CD4-positive, alpha-beta T cell treated with Interleukin-2 at 100 ng/mL for 4 hours (primary cell): Measurements from ENCODE around the gene EPS15.
"Not testable (repeated sequence)": the region's sequence is repeated elsewhere in the genome, so short reads cannot be mapped to it uniquely, and the experiment has no call there.

ENCODE experiments used
- DNase-seq: peaks from one replicate; pipeline ENCODE4 v3.0.0-alpha.2; 2020; ENCODE audit warnings: low spot score

EPS15 gene

DNA sequence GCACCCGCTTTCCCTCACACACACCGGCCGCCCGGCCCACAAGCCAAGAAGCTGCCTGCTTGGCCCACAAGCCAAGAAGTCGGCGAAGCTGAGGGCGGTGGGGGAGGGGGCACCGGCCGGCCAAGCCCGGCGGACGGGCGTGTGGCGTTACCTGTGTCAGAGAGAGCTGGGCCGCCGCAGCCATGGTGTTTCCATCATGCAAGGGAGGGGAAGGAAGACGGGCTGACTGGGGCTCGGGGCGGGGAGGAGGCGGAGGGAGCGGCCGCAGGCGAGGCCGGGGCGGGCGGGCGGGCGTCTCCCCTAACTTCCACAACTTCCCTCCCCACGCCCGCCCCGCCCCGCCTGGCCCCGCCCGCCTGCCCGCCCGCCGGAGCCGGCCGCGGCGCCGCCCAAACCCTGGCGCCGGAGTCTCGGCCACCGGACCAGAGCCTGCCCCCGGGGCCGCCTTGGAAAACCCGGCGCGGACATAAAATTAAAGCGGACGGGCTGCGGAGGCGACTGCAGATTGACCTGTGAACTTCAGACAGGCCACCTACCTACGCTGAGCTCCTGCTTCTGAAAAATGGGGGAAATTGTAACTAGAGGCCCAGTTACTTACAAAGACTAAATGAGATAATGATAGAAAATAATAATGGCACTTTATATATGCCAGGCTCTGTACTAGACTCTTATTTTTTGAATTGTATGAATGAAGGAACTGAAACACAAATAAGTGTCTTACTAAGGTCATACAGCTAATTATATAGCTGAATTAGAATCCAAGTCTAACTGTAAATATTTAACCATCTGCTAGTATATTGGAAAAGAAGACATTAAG, at the start of gene EPS15:
EPS15 (minus strand) TSS at position 219 of the 817 bp plus-strand sequence; CDS start at position 184, 35 bp downstream.
- DNase-seq: peak; percentile 85

DNA sequence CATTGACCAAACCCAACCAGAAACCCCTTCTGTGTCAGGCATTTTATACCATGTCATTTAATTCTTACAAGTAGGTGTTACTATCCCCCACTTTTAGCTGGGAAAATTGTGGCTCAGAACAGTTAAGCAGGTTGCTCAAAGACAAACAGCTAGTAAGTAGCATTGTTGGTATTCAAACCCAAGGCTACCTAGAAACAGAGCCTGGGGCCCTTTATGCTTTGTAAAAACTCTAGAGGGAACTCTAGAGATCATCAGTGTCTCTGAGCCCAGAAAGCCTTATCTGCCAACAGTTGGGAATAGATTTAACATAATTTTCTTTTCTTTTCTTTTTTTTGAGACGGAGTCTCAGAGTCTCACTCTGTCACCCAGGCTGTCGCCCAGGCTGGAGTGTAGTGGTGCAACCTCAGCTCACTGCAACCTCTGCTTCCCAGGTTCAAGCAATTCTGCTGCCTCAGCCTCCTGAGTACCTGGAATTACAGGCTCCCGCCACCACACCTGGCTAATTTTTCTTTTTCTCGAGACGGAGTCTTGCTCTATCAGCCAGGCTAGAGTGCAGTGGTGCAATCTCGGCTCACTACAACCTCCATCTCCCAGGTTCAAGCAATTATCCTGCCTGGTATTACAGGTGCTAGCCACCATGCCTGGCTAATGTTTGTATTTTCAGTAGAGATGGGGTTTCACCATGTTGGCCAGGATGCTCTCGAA, 49.3 kb upstream of the EPS15 start:
- DNase-seq: no peak

DNA sequence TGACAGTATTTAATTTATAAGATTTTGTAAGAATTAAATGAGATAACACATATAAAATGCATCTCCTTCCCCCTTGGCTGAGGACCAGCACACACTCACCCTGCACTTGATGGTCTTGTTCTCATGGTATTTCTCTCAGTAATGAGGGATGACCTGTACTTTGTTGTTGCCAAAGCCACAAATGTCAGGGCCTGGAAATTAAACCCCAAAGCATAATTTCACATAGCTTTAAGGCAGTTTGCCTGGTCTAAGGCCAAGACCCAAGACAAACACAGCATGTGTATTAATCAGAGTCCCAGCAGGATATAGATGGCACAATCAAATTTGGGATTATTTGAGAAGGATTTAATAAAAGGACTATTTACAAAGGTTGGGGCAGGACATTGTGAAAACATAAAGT, 48.6 kb upstream of the EPS15 start:
- no peak for DNase-seq

DNA sequence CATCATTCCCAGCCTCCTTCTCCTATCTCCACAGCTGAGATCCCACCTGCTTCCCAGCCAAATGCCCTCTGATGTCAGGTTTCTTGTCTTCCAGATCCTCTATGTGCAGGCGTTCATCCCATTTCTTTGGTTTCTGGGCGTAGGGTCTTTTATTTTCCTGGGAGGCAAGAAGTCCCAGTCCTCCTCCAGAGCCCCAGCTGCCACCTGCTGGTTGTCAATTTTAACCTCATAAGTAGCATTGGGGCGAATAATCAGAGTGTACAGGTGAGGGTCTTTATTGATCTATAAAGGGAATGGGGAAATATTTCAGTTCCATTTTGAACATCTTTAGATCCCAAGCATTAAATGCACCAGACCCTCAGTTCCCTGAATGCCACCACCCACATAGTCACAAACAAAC, 47.2 kb upstream of the EPS15 start:
- no peak for DNase-seq

DNA sequence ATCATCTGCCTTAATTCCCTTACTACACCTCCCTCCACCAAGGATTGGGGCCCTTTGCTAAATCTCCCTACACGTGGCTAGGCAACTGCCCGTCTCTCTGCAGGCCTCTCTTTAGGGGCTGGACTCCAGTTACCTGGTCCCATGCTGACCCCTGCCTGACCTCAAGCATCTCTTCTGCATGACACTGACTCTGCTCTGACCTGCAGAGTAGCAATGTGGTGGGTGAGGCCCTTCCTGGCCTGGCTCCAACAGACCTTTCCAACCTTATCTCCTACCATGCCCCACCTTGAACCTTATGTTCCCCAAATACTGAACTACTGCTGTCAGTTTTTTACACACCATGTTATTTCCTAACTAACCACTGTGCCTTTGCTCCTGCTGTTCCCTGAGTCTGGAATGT, 45.9 kb upstream of the EPS15 start:
- DNase-seq: no peak

DNA sequence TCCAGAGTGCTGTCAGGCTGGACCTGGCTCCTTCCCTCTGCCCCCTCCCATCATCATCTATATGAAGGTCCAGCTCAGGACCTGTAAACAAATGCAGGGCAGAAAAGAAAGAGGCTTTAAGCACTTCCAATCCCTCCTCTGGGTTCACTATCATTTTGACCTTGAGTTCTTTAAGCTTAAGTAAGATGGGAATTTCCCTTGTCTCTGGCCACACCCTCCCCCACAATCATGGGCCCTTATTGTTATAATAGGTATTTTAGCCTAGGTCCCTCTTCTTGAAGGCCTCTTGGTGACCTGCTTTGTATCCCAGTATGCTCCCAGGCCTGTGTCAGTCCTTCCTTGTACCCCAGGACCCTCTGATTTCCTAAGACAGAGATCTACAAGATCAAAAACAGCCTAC, 45.1 kb upstream of the EPS15 start:
- peak; percentile 9 for DNase-seq

DNA sequence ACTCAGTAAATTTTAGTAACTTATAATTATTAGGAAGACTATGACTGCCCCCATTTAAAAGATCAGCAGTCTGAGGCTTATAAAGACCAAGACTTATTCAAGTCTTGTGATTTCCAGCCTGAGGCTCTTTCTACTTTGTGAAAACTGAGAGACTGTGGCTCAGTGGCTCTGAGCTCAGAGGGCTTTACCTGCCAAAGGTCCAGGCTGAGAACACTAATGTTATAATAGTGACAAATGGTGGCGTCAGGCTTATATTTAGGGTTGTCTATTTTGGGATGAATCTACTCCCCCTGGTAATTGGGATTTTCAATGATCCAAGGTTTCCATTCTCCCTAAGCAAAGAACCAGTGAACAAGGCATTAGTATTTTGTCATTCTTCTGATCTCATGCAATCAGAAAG, 42.6 kb upstream of the EPS15 start:
- DNase-seq: no peak

DNA sequence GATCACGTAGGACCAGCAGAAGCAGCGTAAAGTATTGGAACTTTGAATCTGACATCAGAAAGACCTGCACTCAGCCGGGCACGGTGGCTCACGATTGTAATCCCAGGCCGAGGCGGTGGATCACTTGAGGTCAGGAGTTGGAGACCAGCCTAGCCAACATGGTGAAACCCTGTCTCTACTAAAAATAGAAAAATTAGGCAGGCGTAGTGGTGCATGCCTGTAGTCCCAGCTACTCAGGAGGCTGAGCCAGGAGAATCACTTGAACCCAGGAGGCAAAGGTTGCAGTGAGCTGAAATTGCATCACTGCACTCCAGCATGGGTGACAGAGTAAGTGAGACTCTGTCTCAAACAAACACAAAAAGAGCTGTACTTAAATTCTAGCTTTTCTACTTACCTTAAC, 41.8 kb upstream of the EPS15 start:
- not testable (repeated sequence) for DNase-seq

DNA sequence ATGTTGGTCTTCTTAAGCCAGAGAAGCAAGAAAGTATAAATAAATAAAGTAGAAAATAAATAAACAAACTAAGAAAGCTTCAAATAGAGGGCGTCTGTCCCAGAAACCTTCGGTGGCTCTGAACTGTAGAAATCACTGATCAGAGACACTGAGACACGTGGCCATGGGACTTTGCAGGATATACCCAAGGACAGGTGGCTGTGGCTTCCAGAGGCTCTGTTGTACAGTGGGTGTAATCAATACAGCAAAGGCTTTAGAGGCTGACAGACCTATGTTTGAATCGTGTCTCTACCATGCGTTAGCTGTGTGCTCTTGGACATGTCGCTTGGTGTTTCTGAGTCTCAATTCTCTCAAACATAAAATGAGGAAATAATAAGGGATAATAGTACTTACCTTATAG, 41.0 kb upstream of the EPS15 start:
- DNase-seq: no peak

DNA sequence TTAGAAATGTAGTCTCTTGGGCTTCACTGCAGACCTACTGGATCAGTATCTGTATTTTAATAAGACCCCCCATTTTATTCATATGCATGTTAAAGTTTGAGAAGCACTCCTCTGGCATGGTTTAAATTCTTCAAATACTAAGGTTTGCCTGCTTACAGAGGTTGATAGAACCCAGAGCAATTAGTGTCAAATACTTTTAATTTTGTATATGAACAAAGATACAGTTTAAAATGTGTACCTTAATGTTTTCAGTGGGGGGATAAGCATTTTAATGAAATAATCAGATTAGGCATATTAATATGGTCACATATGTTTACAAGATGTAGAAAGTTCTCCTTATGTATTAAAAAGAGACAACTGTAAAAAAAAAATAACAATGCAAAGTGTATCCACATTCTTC, 40.4 kb upstream of the EPS15 start:
- no peak for DNase-seq

DNA sequence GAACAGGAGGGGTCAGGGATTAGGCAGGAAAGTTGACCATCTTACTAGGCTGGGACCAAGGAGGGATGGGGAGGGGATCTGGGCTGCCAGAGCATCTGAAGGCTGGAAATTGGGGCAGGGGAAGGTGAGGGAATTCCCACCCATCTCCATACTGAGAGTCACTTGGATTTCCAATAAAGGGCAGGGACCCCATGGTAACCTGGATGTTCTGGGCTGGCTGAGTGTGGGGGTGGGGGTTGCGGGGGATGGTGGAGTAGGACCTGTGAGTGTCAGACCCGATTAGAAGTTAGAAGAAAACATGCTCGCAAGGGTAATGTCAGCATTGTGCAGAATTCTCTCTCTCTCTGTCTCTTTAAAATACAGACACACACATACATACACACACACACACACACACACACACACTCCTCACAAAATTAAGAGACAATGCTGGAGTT, 40.0 kb upstream of the EPS15 start:
- no peak for DNase-seq

DNA sequence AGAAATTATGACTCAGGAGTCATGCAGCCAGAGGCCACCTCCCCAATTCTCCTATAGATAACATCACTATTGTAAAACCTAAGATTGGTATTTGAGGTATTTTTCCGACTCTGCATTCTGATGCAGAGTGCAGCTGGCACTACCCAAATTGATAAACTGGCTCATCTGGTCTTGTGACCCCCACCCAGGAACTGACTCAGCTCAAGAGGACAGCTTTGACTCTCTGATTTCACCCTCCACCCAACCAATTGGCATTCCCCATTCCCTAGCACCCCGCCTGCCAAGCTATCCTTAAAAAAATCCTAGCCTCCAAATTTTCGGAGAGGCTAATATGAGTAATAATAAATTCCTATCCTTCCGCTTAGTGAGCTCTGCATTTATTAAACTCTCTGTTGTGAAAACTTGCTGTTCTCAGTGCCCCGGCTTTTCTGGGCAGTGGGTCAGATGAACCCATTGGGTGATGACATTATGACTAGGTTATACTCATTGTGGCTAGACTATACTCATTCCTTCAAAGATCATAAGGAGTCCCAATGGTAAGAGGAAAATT, 39.4 kb upstream of the EPS15 start:
- DNase-seq: no peak

DNA sequence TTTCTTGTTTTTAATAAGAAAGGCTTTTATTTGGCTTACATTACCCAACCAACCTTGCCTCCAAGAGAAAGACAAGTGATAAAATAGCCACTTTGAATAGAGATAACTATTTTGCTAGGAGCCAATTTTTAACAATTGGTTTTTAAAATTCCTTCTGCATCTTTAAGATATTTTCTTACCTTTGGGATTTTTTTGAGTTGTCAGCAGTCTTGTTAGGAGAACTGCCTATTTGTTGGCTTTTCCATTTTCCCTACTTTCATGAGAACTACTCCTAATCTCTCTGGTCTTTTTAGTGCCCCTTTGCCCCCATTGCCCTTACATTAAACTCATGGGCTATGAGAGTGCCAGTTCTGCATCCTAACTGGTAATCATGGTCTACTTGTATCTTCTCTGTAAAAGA, 38.1 kb upstream of the EPS15 start:
- DNase-seq: no peak

DNA sequence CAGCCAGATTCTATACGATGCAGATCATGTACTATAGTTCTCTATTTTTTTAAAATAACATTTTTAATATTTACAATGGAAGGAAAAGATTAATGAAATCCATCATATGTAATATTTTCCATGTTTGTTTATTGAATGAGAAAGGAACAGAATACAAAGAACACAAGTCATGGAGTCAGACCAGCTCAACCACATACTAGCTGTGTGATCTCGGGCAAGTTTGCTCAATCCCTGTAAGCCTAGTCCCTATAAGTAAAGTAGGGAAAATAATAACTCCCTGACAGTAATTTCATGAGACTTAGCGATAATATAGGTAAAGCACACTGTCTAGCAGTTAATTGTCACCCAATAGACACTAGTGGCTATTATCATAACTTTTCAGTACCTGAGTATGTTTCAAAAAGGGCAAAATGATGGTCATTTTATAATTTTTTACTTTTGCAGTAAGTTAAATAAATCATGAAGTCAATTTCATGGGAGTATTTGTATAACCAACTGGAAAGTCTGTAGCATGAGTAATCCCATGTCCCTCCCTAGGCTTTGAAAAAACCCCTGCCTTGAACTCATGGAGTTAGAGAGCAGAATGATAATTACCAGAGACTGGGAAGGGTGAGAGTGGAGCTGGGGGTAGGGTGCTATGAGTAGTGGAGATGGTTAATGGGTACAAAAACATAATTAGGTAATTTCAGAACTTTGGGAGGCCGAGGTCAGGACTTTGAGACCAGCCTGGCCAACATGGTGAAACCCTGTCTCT, 37.0 kb upstream of the EPS15 start:
- DNase-seq: no peak

DNA sequence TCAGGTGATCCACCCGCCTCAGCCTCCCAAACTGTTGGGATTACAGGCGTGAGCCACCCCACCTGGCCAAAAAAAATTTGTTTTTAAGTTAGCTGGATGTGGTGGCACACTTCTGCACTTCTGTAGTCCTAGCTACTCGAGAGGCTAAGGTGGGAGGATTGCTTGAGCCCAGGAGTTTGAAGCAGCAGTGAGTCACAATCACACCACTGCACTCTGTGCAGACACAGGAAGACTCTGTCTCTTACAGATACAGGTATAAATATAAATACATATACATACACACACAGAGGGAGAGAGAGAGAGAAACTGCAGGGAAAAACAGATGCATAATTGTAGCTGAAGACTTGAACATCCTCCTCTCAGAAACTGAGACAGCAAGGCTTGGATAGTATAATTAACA, 34.8 kb upstream of the EPS15 start:
- DNase-seq: no peak

DNA sequence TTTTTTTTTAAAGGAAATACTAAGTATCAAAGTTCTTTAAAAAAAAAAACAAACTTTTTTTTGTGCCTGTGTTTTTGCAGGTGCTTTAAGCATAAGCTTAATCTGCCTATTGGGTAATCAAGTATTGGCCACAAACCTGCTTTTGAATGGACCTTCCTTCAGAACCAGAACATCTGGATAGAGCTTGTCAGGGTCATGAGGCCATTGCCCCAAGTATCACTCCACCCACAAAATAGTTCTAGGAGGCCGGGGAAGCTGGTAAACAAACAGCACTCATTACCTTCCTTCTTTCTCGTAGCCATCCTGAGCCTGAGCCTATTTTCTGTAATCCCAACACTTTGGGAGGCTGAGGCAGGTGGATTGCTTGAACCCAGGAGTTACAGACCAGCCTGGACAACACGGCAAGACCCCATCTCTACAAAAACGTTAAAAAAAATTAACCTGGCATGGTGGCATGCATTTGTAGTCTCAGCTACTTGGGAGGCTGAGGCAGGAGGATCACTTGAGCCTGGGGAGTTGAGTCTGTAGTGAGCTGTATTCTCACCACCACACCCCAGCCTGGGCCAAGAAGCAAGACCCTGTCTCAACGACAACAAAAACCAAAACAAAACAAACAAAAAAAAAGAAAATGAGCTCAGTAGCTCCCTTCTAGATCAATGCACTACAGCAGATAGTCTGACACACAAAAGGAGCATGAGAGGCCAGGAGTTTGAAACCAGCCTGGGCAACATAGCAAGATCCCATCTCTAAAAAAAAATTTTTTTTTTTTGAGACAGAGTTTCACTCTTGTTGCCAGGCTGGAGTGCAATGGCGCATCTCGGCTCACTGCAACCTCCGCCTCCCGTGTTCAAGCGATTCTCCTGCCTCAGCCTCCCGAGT, 34.1 kb upstream of the EPS15 start:
- no peak for DNase-seq

DNA sequence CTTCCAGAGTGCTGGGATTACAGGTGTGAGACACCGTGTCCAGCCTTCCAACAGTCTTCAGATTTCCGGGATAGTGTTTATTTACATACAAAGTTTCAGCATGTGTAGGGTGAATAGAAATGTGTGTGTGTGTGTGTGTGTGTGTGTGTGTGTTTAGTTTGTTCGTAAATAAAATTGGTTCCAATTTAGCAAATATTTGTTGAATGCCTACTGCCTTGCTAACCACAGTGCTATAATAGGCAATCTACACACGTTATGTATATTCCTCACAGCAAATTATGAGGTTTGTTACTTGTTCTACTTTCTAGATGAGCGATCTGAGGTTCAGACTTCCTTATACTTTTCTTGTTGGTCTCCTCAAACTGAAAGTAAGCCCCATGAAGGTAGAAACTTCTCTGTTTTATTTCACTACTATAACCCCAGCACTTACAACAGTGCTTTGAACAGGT, 32.8 kb upstream of the EPS15 start:
- no peak for DNase-seq

DNA sequence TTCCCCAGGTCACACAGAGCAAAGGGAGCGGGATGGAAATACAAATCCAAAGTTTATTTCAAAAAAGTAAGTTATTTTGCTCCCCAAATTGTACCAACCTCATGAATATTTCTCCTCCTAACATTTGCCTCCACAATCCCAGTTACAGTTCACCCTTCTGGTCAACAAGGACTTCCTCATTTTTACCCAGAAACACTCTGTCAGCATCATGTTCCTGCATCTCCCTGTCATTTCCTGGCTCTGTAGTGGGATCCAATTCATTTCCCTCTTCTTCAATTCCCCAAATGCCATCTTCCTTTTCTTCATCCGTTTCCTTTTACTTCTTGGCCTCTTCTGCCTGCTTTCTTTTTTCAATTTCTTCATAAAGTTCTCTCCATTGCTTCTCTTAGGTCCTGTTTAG, 32.0 kb upstream of the EPS15 start:
- no peak for DNase-seq

DNA sequence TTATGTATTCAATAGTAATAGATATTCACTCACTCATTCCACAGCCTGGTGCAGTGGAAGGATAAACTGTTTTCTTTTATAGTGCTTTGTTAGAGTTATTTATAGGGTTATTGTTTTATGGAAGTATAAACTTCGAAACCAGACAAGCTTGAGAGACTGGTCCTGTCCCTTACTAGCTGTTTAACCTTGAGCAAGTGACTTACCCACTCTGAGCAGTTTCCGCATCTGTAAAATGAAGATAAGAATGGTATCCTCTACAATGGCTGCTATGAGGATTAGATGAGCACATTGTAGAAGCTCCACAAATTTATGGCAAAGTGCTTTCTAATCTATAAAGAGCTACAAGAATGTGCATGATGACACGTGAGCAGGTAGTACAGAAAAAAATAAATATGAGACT, 30.8 kb upstream of the EPS15 start:
- no peak for DNase-seq

DNA sequence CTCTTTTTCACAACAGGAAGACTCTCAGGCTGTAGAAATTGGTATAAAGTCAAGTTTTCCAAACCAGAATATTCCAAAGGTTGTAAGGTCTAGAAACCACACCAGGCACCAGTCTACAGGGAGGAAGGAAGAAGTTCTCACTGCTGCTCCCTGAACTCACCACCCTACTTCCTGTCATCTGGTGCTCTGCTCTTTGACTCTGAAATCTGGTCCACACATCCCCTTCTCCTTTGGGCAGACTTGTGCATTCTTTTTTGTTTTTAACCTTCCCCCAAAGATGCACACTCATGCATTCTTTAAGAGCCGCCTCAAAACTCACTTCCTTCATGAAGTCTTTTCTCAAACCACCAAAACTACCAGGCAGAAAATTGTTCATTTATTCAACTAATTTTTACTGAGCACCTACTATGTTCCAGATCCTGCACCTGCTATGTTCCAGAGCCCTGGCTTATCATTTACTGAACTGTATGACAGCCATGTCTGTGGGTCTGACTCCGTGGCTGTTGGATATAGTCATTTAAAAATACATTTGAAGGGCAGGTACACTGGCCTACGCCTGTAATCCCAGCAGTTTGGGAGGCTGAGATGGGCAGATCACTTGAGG, 30.1 kb upstream of the EPS15 start:
- peak; percentile 10 for DNase-seq

DNA sequence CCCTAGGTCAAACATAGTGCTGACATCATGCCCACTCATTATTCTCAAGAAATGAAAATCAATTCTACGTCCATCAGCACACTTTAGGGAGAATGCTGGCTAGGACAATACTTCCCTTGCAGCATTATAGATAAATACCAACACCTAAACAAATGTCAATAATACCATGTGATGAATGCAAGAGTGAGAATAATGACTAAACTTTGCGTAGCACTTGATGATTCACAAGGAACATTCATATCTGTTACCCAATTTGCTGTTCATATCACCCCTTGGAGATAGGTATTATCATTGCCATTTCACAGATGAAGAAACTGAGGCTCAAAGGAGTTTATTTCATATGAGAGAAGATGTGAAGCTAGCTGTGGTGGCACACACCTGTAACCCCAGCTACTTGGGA, 24.8 kb upstream of the EPS15 start:
- DNase-seq: no peak
